Right hindlimb (tissue), 1 donor: ENCODE results near the gene VPS51.

Experiments used
- DNase-seq: peaks from one replicate; pipeline ENCODE4 v3.0.0-alpha.2; 2018

The VPS51 gene

DNA sequence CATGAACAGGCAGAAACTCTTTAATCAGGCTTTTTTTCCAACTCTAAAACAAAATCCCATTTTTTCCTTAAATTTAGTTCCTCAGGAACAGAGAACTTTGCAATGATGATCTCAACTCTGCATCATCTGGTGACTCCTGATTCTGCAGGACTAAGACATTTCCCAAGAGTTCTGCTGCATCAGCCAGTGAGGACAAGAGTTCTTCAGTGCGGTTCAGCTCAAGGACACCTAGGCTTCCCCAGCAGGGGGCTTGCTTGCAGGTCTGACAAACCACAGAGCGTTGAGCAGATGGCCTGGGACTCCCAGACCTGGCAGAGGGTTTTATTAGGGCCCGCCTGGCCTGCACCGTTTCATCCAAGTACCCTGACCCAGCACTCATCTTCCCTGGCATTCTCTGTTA lies 18.6 kb upstream of the VPS51 start:
- DNase-seq = no peak

GRCh38 chr11:65078151-65078550 lies 17.9 kb upstream of the VPS51 start:
- no peak for DNase-seq

- DNase-seq = no peak
Observed at GRCh38 chr11:65078786-65079342, 17.1 kb upstream of the VPS51 start.

- DNase-seq = no peak
Observed at GRCh38 chr11:65083134-65083833, 12.7 kb upstream of the VPS51 start.

- DNase-seq = peak; percentile 97
Observed at GRCh38 chr11:65083834-65084597, 12.0 kb upstream of the VPS51 start, which contains the start of the genes CDCA5 and ZFPL1. Gene CDCA5, minus strand, starts transcription at chr11:65084040. Its CDS starts 62 bp downstream, at chr11:65083978. Gene ZFPL1, plus strand, starts transcription at chr11:65084222. Its CDS starts 477 bp downstream, at chr11:65084699.

- DNase-seq = no peak
Observed at GRCh38 chr11:65084598-65085375, 11.2 kb upstream of the VPS51 start.

- DNase-seq = no peak
Observed at GRCh38 chr11:65085446-65085845, 10.6 kb upstream of the VPS51 start.

GRCh38 chr11:65086809-65087208 lies 9.2 kb upstream of the VPS51 start:
- DNase-seq = no peak

DNA sequence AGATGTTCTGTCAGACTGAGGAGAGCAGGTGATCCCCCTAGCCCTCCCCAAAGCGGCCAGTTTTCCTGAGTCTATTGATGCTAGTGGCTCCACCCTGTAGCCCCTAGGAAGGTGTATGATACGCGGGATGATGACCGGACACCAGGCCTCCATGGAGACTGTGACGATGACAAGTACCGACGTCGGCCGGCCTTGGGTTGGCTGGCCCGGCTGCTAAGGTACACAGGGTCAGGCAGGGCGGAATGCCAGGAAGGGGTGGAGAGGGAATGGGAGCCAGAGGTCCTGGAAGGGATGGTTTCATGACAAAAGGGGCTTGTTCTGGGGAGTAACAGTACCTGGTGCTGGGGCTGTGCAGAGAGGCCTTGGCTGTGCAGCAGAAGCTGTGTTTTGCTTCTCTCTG lies 8.8 kb upstream of the VPS51 start:
- no peak for DNase-seq

GRCh38 chr11:65087827-65088226 lies 8.2 kb upstream of the VPS51 start:
- DNase-seq = no peak

DNA sequence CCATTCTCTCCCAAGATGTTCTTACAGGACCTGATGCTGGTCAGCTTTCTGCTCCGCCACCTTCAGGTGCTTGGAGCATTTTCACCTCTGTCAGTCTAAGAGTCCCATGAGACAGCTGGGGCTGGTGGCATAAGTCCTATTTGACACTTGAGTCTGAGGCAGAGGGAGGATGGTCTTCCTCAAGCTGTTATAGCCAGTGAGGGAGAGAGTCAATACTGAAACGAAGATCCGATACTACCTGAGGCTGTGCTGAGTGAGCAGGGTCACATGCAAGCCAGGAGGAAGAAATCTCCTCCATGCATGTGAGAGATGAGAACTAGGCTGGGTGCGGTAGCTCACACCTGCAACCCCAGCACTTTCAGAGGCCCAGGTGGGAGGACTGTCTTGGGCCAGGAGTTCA lies 6.4 kb upstream of the VPS51 start:
- no peak for DNase-seq

GRCh38 chr11:65090628-65091027 lies 5.4 kb upstream of the VPS51 start:
- DNase-seq = no peak

- no peak for DNase-seq
Observed at GRCh38 chr11:65095427-65095826, 587 bp upstream of the VPS51 start.

- DNase-seq = no peak
Observed at GRCh38 chr11:65096926-65097325, 912 bp downstream of the VPS51 start.

DNA sequence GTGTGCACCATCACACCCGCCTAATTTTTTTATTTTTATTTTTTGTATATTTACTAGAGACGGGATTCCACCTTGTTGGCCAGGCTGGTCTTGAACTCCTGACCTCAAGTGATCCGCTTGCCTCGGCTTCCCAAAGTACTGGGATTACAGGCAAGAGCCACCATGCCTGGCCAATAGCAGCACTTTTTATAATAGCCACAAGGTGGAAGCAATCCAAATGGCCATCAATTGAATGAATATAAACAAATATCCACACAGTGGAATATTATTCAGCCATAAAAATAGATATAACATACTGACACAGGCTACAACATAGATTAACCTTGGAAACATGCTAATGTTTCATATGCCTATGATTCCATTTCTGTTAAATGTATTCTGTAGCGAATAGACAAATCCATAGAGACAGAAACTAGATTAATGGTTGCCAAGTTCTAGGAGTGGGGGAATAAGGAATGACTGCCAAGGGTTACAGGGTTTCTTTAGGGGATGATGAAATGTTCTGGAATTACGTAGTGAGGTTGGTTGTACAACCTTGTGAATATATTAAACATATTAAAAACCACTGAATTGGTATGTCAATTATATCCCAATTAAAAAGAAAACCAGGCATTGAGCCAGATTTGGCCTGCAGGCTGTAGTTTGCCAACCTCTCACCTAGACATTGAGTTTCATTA lies 4.8 kb downstream of the VPS51 start:
- DNase-seq = no peak

GRCh38 chr11:65102142-65103095 lies 6.4 kb downstream of the VPS51 start:
- no peak for DNase-seq

DNA sequence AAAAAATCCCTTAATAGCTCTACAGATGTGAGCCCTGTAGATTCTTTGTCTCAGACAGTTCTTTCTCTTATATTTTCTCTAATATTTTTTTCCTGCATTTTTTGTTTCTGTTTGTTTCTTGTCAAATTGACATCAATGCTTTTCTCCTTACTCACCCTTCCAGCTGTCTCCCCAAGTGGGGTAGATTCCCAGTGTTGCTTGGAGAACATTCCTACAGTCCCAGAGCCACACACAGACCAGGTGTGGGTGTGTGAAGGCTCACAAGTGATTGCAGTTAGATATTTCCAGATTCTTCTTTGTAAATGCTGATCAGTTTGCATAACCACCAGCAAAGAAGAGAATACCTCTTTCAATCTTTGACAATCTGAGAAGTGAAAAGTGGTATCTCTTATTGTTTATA lies 7.5 kb downstream of the VPS51 start:
- no peak for DNase-seq

DNA sequence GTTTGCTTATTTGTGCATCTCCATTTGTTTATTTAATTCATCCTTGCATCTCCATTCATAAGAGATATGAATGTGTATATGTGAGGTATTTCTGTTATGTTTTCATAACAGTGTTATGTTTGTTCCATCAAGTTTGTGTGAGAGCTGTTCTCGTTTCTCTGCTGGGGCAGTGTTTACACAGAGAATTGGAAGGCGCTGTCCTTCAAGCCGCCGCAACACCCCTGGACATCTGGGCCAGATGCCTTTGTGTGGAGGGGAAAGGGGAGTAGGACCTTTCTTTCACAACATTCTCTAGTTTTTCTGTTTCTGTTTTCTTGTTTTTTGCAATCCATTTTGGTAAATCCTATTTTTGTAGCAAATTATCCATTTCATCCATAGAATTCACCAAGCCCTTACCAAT lies 8.6 kb downstream of the VPS51 start:
- no peak for DNase-seq

GRCh38 chr11:65107078-65107477 lies 11.1 kb downstream of the VPS51 start:
- DNase-seq = no peak

DNA sequence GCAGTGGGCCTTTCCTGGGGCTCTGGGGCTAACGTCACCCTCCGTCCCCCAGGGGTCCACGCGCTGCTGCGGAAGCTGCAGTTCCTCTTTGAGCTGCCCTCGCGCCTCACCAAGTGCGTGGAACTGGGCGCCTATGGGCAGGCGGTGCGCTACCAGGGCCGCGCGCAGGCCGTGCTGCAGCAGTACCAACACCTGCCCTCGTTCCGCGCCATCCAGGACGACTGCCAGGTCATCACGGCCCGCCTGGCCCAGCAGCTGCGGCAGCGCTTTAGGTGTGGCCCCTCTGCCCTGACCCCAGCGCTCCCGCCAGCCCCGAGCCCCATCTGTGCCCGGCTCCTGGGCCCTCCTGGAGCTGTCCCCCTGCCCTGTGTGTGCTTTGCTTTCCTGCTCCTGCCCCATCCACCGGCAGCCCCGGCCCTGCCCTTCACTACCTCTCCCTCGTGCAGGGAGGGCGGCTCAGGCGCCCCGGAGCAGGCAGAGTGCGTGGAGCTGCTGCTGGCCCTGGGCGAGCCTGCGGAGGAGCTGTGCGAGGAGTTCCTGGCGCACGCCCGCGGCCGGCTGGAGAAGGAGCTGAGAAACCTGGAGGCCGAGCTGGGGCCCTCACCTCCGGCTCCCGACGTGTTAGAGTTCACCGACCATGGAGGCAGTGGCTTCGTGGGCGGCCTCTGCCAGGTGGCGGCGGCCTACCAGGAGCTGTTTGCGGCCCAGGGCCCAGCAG lies 11.9 kb downstream of the VPS51 start:
- no peak for DNase-seq
